ENCODE measurements around the gene KIAA2012.

The KIAA2012 gene

GRCh38 chr2:202026507-202026906 lies 46.5 kb upstream of the KIAA2012 start:
- TF ChIP-seq RAD21 (IDR thresholded peaks at IDR 0.05; ENCODE audit: low read depth) (no peak), CREB1 (IDR thresholded peaks at IDR 0.05; ENCODE audit: low read depth) (no peak), EGR1 (IDR thresholded peaks at IDR 0.05) (no peak), YY1 (IDR thresholded peaks at IDR 0.05; ENCODE audit: low read depth) (no peak), TCF12 (IDR thresholded peaks at IDR 0.05; ENCODE audit: low read depth) (no peak), REST (IDR thresholded peaks at IDR 0.05; ENCODE audit: low read depth) (no peak), NFIC (IDR thresholded peaks at IDR 0.05) (no peak), TAF1 (IDR thresholded peaks at IDR 0.05; ENCODE audit: low read depth) (no peak), FOXM1 (IDR thresholded peaks at IDR 0.05; ENCODE audit: borderline replicate concordance, low read depth) (no peak), EP300 (IDR thresholded peaks at IDR 0.05; ENCODE audit: borderline replicate concordance) (no peak), TEAD4 (IDR thresholded peaks at IDR 0.05) (no peak)

GRCh38 chr2:202030691-202031090 lies 42.4 kb upstream of the KIAA2012 start:
- TF ChIP-seq TAF1 (IDR thresholded peaks at IDR 0.05; ENCODE audit: low read depth) (no peak), REST (IDR thresholded peaks at IDR 0.05; ENCODE audit: low read depth) (no peak), EP300 (IDR thresholded peaks at IDR 0.05; ENCODE audit: borderline replicate concordance) (no peak), NFIC (IDR thresholded peaks at IDR 0.05) (no peak), TEAD4 (IDR thresholded peaks at IDR 0.05) (no peak), CEBPB (IDR thresholded peaks at IDR 0.05) (no peak), EGR1 (IDR thresholded peaks at IDR 0.05) (no peak), YY1 (IDR thresholded peaks at IDR 0.05; ENCODE audit: low read depth) (no peak), FOXM1 (IDR thresholded peaks at IDR 0.05; ENCODE audit: borderline replicate concordance, low read depth) (no peak), ZBTB7A (IDR thresholded peaks at IDR 0.05; ENCODE audit: low read depth) (no peak), MAX (IDR thresholded peaks at IDR 0.05) (no peak), CREB1 (IDR thresholded peaks at IDR 0.05; ENCODE audit: low read depth) (no peak)
- TF ChIP-seq, protein P1, sequence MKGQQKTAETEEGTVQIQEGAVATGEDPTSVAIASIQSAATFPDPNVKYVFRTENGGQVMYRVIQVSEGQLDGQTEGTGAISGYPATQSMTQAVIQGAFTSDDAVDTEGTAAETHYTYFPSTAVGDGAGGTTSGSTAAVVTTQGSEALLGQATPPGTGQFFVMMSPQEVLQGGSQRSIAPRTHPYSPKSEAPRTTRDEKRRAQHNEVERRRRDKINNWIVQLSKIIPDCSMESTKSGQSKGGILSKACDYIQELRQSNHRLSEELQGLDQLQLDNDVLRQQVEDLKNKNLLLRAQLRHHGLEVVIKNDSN (IDR thresholded peaks at IDR 0.05): no peak

GRCh38 chr2:202031246-202031951 lies 41.7 kb upstream of the KIAA2012 start:
- TF ChIP-seq EP300 (IDR thresholded peaks at IDR 0.05; ENCODE audit: borderline replicate concordance) (no peak), YY1 (IDR thresholded peaks at IDR 0.05; ENCODE audit: low read depth) (no peak), REST (IDR thresholded peaks at IDR 0.05; ENCODE audit: low read depth) (no peak), MAX (IDR thresholded peaks at IDR 0.05) (no peak), ZBTB7A (IDR thresholded peaks at IDR 0.05; ENCODE audit: low read depth) (no peak), TAF1 (IDR thresholded peaks at IDR 0.05; ENCODE audit: low read depth) (no peak), CEBPB (IDR thresholded peaks at IDR 0.05) (no peak), EGR1 (IDR thresholded peaks at IDR 0.05) (no peak), TCF12 (IDR thresholded peaks at IDR 0.05; ENCODE audit: low read depth) (no peak), NFIC (IDR thresholded peaks at IDR 0.05) (no peak), CREB1 (IDR thresholded peaks at IDR 0.05; ENCODE audit: low read depth) (no peak), RAD21 (IDR thresholded peaks at IDR 0.05; ENCODE audit: low read depth) (no peak), FOXM1 (IDR thresholded peaks at IDR 0.05; ENCODE audit: borderline replicate concordance, low read depth) (no peak), TEAD4 (IDR thresholded peaks at IDR 0.05) (no peak)
- TF ChIP-seq, protein P1 (IDR thresholded peaks at IDR 0.05): no peak

DNA sequence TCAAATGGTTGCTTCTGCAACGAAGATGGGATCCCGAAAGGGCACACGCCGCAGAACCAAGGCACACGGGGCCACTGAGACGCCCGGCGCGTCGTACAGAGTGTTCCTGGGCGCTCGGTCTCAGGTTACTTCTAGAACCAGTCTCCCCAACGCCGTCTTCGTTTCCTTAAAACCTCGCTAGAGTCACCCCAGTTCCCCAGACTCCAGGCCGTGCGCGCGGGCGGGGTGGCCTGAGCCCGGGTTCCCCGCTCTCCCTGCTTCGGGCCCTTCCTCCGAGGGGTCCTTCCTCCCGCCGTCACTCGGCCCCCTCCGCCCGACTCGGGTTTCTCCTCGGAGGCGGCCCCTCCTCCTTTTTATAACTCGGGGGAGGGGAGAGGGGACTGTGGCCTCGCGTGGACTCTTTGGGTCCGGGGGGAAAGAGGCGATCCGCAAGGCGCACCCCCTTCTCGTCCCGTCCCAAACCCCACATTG lies 40.2 kb upstream of the KIAA2012 start:
- TF ChIP-seq NFIC (IDR thresholded peaks at IDR 0.05) (0 out of 2 replicates have a peak, but pooled peaks have one; percentile 10), MAX (IDR thresholded peaks at IDR 0.05) (no peak), ZBTB7A (IDR thresholded peaks at IDR 0.05; ENCODE audit: low read depth) (peak; percentile 90; the same call in 1 of the 2 replicates)
